Adrenal gland (tissue), 19 donors: ENCODE measurements around the gene DTX2. TPM values are rescaled to one million over a fixed set of nuclear protein-coding genes. Genes with fewer than 3 reads are reported as not detected.
A peak's percentile ranks its signal among the peaks of the same experiment; 100 is the strongest.
"Not testable (repeated sequence)": the region's sequence is repeated elsewhere in the genome, so short reads cannot be mapped to it uniquely, and the experiment has no call there.

Experiments
- DNase-seq, 7 donors: peaks; one replicate each; pipeline ENCODE4 v3.0.0-alpha.2; 2019 to 2020
- H3K27ac ChIP-seq, 5 donors: fragments of 200-600 bp; sonication (generic) in 4 of 5; 1 replicate in 3 of 5; 2 replicates in 2 of 5; pipeline versions ENCODE4 v1.5.1 to v1.8.0; 2016 to 2020; ENCODE audit warnings: mild to moderate bottlenecking in 1 of 5
- H3K27me3 ChIP-seq: fragments of 200-600 bp; 2 replicates; pipeline ENCODE4 v1.8.0; 2021
- H3K36me3 ChIP-seq, 2 donors: fragments of 200-600 bp; replicated peaks in 1 of 2; 1 replicate in 1 of 2; 2 replicates in 1 of 2; pipeline versions ENCODE4 v1.5.1 to v1.8.0; 2018 to 2022
- H3K4me1 ChIP-seq, 2 donors: fragments of 200-600 bp; replicated peaks in 1 of 2; 1 replicate in 1 of 2; 2 replicates in 1 of 2; pipeline versions ENCODE4 v1.5.1 to v1.8.0; 2018 to 2021
- H3K4me3 ChIP-seq, 4 donors: fragments of 200-600 bp; sonication (generic) in 3 of 4; one replicate each; pipeline ENCODE4 v1.5.1; 2016 to 2018
- H3K9me3 ChIP-seq, 3 donors: fragments of 200-600 bp; sonication (generic) in 1 of 3; replicated peaks in 1 of 3; 1 replicate in 2 of 3; 2 replicates in 1 of 3; pipeline versions ENCODE4 v1.5.1 to v1.8.0; 2016 to 2021
- CTCF ChIP-seq, 6 experiments: fragments of 450-650 bp in 4 of 6; fragments of 200-600 bp in 2 of 6; sonication (generic) in 1 of 6; IDR thresholded peaks; 1 replicate in 5 of 6; 2 replicates in 1 of 6; pipeline versions ENCODE4 v1.5.1 to v1.8.0; 2016 to 2021; ENCODE audit warnings: antibody characterized with exemption in 6 of 6, mild to moderate bottlenecking in 2 of 6, moderate library complexity in 1 of 6
- POLR2A ChIP-seq, 2 donors: fragments of 450-650 bp; IDR thresholded peaks; one replicate each; pipeline ENCODE4 v1.6.1; 2017; ENCODE audit warnings: antibody characterized with exemption in 2 of 2, mild to moderate bottlenecking in 2 of 2, moderate library complexity in 1 of 2
- WGBS, 4 donors: extraction: QIAGEN DNeasy Blood & Tissue Kit in 2 of 4; methylation state at CpG; one replicate each; pipeline versions ENCODE4 v1.1.5 to v1.1.7; 2013 to 2017; 5-methylcytosine and 5-hydroxymethylcytosine counted together
- intact Hi-C, 2 donors: fragments of 100-400 bp; cut with DNase I; formaldehyde crosslinking; loops; one replicate each; pipeline versions ENCODE4 v1.14.1 to v1.15.0; 2022 to 2023
- long read RNA-seq, 10 donors: library from polyadenylated mRNA in 3 of 10; unstranded in 2 of 10; stranded (forward) in 1 of 10; transcript quantifications; one replicate each; pipeline ENCODE4 v2.0.0 and lab custom pipeline, GENCODE V29; 2021 to 2026
- polyA plus RNA-seq, 3 donors: library from polyadenylated mRNA; stranded (reverse); fragments of 200-250 nt in 2 of 3; fragments of 350-450 nt in 1 of 3; fragmentation: Illumina TruSeq in 1 of 3; extraction: RNeasy Lipid Tissue Mini Kit (QIAGEN cat#74804) in 1 of 3; gene quantifications; one replicate each; pipeline ENCODE4 v1.2.3, GENCODE V29; 2013 to 2014
- total RNA-seq, 9 donors: library from RNA; depleted of rRNA in 4 of 9; stranded (reverse); fragments of >200 nt in 4 of 9; fragments of 120-200 nt in 1 of 9; fragmentation: NEBNext Ultra II Directional in 1 of 9; extraction: Animal tissue kit (Norgen Biotek cat#: 25700) in 1 of 9; gene quantifications; one replicate each; pipeline versions ENCODE4 v1.1.0 to v1.2.4, GENCODE V29; 2013 to 2023
- donor health status: healthy with polysubstance abuse.
- donor health status: Bipolar disorder and iron deficiency.
- donor health status: DM: yes; HTN: yes; CAD: no.
- donor health status: DM: no; HTN: no; CAD: no.
- donor health status: DM: no; HTN: no; CAD: no.
- donor health status: DM: yes; HTN: yes; CAD: no.

The DTX2 gene
- total RNA-seq = 10 to 100 TPM in 8 of 9 donors, 1 to 10 TPM in 1; 3.9 to 21.7 (median 16.0) TPM
- 10 to 100 TPM in 2 of 3 donors, 1 to 10 TPM in 1; 2.8 to 83.7 (median 23.2) TPM for polyA plus RNA-seq
- long read RNA-seq, donor 1 = 0 reads
- long read RNA-seq, donor 2, partial matches to known transcripts = 0 of 1 reads
- long read RNA-seq, donor 2, other reads (novel, unspliced or antisense) = 0 of 1 reads
- long read RNA-seq, donor 3 = 0 reads
- long read RNA-seq, donor 4, partial matches to known transcripts = 0 of 4 reads
- long read RNA-seq, donor 4, other reads (novel, unspliced or antisense) = 3 of 4 reads
- long read RNA-seq, donor 5, transcript DTX2-206 (11 exons, 2,623 nt) = major isoform, 6 of 27 reads
- long read RNA-seq, donor 5, partial matches to known transcripts = 2 of 27 reads
- long read RNA-seq, donor 5, other reads (novel, unspliced or antisense) = 16 of 27 reads
- long read RNA-seq, donor 6, partial matches to known transcripts = 1 of 7 reads
- long read RNA-seq, donor 6, other reads (novel, unspliced or antisense) = 2 of 7 reads
- long read RNA-seq, donor 7 = 0 reads
- long read RNA-seq, donor 8, partial matches to known transcripts = 0 of 3 reads
- long read RNA-seq, donor 8, other reads (novel, unspliced or antisense) = 0 of 3 reads
- long read RNA-seq, donor 9, partial matches to known transcripts = 0 of 1 reads
- long read RNA-seq, donor 9, other reads (novel, unspliced or antisense) = 0 of 1 reads
- long read RNA-seq, donor 10, partial matches to known transcripts = 0 of 1 reads
- long read RNA-seq, donor 10, other reads (novel, unspliced or antisense) = 0 of 1 reads

- H3K4me1 ChIP-seq, H3K9me3 ChIP-seq, H3K36me3 ChIP-seq, H3K27me3 ChIP-seq, intact Hi-C loops: not testable (repeated sequence)
- H3K27ac ChIP-seq = peak within 1 kb of the TSS in 1 of 5 donors; percentile 52
- H3K4me3 ChIP-seq = peak within 1 kb of the TSS in 2 of 4 donors; percentile 37 to 49
- 0% methylated on average over 17 to 19 of the region's 54 CpGs; no CpG with 5 or more reads in 2 of the 4 donors for WGBS, 4 donors
- peak in 2 of 7 donors; percentile 15 to 19 for DNase-seq
Observed at GRCh38 chr7:76461464-76462101, at the start of gene DTX2. Gene DTX2 (plus strand): TSS chr7:76461709. CDS start chr7:76480510, 18,801 bp downstream.

- H3K4me3 ChIP-seq = no peak overlapping the region
- H3K9me3 ChIP-seq = no peaks in the 10 kb centered on the region
- intact Hi-C loops = no loop called here
- H3K36me3 ChIP-seq = no peaks in the 10 kb centered on the region
- whole genome bisulfite sequencing, 4 donors = 68 to 80% (median 75%) methylated on average over 5 of the region's 5 CpGs
- no peak overlapping the region for H3K27ac ChIP-seq
- H3K27me3 ChIP-seq = no peaks in the 10 kb centered on the region
- no peak for DNase-seq
- no peaks in the 10 kb centered on the region for H3K4me1 ChIP-seq
- TF ChIP-seq CTCF (IDR thresholded peaks at IDR 0.05) = no peak
Observed at GRCh38 chr7:76412249-76412648, 49.3 kb upstream of the DTX2 start.

GRCh38 chr7:76417654-76418310 lies 43.7 kb upstream of the DTX2 start:
- H3K27me3 ChIP-seq, H3K36me3 ChIP-seq, H3K9me3 ChIP-seq, H3K4me3 ChIP-seq, H3K4me1 ChIP-seq, intact Hi-C loops, DNase-seq, H3K27ac ChIP-seq: not testable (repeated sequence)
- 88 to 95% (median 92%) methylated on average over 10 of the region's 10 CpGs for WGBS, 4 donors

GRCh38 chr7:76421097-76421496 lies 40.4 kb upstream of the DTX2 start:
- H3K4me1 ChIP-seq, H3K36me3 ChIP-seq, H3K9me3 ChIP-seq, H3K27me3 ChIP-seq, H3K27ac ChIP-seq, DNase-seq, H3K4me3 ChIP-seq, intact Hi-C loops: not testable (repeated sequence)
- WGBS, 4 donors = 79 to 92% (median 83%) methylated on average over 6 of the region's 6 CpGs

GRCh38 chr7:76423666-76424412 lies 37.7 kb upstream of the DTX2 start:
- 70 to 75% (median 74%) methylated on average over 13 to 15 of the region's 15 CpGs for WGBS, 4 donors

More at GRCh38 chr7:76423666-76424412, 37.7 kb upstream of the DTX2 start:
- intact Hi-C loops = no loop called here
- no peak for DNase-seq
- no peaks in the 10 kb centered on the region for H3K36me3 ChIP-seq
- no peak overlapping the region for H3K27ac ChIP-seq
- H3K4me1 ChIP-seq = no peaks in the 10 kb centered on the region
- no peak overlapping the region for H3K4me3 ChIP-seq
- no peak for TF ChIP-seq POLR2A (IDR thresholded peaks at IDR 0.05)
- TF ChIP-seq CTCF (IDR thresholded peaks at IDR 0.05) = no peak
- H3K9me3 ChIP-seq = no peaks in the 10 kb centered on the region
- H3K27me3 ChIP-seq = no peaks in the 10 kb centered on the region
